Measurements from ENCODE around the gene IL17RC. TPM values are rescaled to one million over a fixed set of nuclear protein-coding genes. Genes with fewer than 3 reads are reported as not detected.
A peak's percentile ranks its signal among the peaks of the same experiment; 100 is the strongest.

Gene IL17RC
- total and polyA plus RNA-seq, 12 donors: 18.6 to 62.3 (median 28.4) TPM

DNA sequence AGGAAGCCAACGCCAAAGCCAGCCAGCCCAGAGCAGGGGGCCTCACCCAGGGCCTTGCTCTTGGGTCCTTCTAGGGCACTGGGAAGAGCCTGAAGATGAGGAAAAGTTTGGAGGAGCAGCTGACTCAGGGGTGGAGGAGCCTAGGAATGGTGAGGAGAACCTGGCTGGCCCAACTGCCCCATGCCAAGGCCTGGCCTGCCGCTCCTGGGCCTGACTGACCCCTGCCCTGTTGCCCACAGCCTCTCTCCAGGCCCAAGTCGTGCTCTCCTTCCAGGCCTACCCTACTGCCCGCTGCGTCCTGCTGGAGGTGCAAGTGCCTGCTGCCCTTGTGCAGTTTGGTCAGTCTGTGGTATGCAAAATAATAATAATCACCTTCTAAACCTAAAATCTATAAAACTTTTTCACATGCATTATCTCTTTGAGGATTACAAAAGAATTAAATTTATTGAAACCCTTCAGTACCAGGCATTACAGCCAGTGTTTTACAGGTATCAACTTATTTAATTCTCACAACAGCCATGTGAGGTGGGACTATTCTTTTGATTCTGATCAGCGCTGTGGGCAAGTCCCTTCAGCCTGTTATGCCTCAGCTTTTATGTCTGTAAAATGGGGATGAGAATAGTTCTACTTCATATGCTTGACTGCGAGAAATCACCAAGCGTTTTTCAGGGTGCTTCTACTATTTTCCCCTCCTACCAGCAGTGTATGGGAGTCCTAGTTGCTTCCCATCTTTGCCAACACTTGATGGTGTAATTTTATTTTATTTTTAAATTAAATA lies 1.6 kb downstream of the IL17RC start:
- Histone ChIP-seq H3K27ac (peak overlapping the region in 1 of 10 donors; percentile 91), H3K9me3 (no peaks in the 10 kb centered on the region), H3K4me1 (peaks cover 11 to 42% (median 30%) of the 10 kb centered on the region in 9 donors), H3K27me3 (no peaks in the 10 kb centered on the region), H3K36me3 (peaks cover 0 to 36% (median 4%) of the 10 kb centered on the region in 9 donors), H3K4me3 (peak overlapping the region in 2 of 10 donors; percentile 58 to 65)
- ATAC-seq (no peak), DNase-seq (no peak)
- 93 to 97% methylated on average over 8 of the region's 8 CpGs for WGBS, 2 donors
- intact Hi-C loops (cut with DNase I): loop anchor here in 3 of 10 donors (5.0 to 10.0 kb wide), 4 partner anchors 56 to 76 kb away; partner anchors contain the start of gene RPUSD3 (in 2 of the 3)
- TF ChIP-seq, protein P1, sequence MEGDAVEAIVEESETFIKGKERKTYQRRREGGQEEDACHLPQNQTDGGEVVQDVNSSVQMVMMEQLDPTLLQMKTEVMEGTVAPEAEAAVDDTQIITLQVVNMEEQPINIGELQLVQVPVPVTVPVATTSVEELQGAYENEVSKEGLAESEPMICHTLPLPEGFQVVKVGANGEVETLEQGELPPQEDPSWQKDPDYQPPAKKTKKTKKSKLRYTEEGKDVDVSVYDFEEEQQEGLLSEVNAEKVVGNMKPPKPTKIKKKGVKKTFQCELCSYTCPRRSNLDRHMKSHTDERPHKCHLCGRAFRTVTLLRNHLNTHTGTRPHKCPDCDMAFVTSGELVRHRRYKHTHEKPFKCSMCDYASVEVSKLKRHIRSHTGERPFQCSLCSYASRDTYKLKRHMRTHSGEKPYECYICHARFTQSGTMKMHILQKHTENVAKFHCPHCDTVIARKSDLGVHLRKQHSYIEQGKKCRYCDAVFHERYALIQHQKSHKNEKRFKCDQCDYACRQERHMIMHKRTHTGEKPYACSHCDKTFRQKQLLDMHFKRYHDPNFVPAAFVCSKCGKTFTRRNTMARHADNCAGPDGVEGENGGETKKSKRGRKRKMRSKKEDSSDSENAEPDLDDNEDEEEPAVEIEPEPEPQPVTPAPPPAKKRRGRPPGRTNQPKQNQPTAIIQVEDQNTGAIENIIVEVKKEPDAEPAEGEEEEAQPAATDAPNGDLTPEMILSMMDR (IDR thresholded peaks at IDR 0.05): no peak

DNA sequence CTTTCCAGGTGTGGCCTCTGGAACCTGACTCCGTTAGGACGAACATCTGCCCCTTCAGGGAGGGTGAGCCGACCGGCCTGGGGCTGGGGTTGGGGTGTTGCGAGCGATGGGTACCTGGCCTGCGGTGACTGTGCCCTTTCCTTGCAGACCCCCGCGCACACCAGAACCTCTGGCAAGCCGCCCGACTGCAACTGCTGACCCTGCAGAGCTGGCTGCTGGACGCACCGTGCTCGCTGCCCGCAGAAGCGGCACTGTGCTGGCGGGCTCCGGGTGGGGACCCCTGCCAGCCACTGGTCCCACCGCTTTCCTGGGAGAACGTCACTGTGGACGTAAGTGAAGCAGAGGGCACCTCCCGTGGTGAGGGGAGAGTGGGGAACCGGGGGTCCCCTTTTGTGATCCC lies 11.3 kb downstream of the IL17RC start:
- ATAC-seq (no peak), DNase-seq (no peak)
- peaks cover 0 to 74% (median 30%) of the 10 kb centered on the region in 9 donors for H3K36me3 ChIP-seq
- H3K4me3 ChIP-seq: no peak overlapping the region
- WGBS, 2 donors: 95 to 98% methylated on average over 23 of the region's 23 CpGs
- intact Hi-C loops (cut with DNase I): no loop called here
- H3K27me3 ChIP-seq: no peaks in the 10 kb centered on the region
- H3K9me3 ChIP-seq: no peaks in the 10 kb centered on the region
- peaks cover 0 to 14% (median 13%) of the 10 kb centered on the region in 9 donors for H3K4me1 ChIP-seq
- no peak overlapping the region for H3K27ac ChIP-seq
- TF ChIP-seq, protein P1 (IDR thresholded peaks at IDR 0.05): no peak

DNA sequence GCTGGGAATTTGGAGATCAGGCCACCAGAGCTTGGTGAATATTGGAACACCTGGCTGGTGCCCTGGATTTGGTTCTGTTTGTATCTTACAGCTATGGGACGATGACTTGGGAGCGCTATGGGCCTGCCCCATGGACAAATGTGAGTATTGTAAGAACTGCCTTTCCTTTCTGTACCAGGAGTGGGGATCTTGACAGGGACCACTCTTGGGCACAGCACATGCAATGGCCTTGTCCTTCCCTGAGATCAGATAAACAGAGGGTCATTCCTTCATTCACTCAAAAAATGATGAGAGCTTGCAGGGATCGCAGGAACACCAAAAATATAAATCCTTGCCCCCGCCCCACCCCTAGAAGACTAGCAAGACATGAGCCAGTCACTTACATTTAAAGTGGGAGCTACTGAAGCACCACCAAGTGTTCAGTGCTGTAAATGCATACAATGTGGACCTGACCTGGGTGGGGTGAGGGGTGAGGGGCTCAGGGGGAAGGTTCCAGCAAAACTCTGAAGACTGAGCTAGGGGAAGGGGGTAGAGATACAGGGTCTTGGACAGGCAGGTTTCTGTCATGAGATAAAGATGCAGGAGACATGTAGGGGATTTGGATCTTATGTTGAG lies 14.0 kb downstream of the IL17RC start:
- Histone ChIP-seq H3K4me3 (no peak overlapping the region), H3K27ac (no peak overlapping the region), H3K9me3 (no peaks in the 10 kb centered on the region), H3K36me3 (peaks cover 0 to 53% (median 13%) of the 10 kb centered on the region in 9 donors), H3K4me1 (peaks cover 7 to 34% (median 30%) of the 10 kb centered on the region in 9 donors), H3K27me3 (no peaks in the 10 kb centered on the region)
- 97 to 98% methylated on average over 4 of the region's 4 CpGs for WGBS, 2 donors
- ATAC-seq (no peak), DNase-seq (no peak)
- TF ChIP-seq, protein P1 (IDR thresholded peaks at IDR 0.05): peak in 2 of 9 donors; percentile 11 to 16
- intact Hi-C loops (cut with DNase I): loop anchor here in 4 of 10 donors (5.0 to 10.0 kb wide), 3 partner anchors 184 to 296 kb away; partner anchors contain the start of gene BRK1 (in 1 of the 4)

DNA sequence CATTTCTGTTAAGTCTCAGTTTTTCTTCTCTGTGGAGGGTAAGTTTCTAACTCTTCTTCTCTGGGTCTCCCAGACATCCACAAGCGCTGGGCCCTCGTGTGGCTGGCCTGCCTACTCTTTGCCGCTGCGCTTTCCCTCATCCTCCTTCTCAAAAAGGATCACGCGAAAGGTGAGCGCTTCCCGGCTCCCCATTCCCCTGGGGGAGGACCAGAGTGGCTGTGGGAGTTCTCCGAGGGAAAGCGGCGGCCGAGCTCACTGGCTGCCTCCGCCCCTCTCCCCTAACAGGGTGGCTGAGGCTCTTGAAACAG lies 15.6 kb downstream of the IL17RC start:
- 7 to 13% methylated on average over 13 of the region's 13 CpGs for WGBS, 2 donors
- peak overlapping the region; percentile 78 to 98 (median 96) for H3K27ac ChIP-seq
- intact Hi-C loops (cut with DNase I): loop anchor here in 5 of 10 donors (2.0 to 10.0 kb wide), 4 partner anchors 42 to 295 kb away; partner anchors contain the start of genes BRK1 (in 1 of the 5) and JAGN1 (in 1 of the 5)
- peaks cover 0 to 53% (median 10%) of the 10 kb centered on the region in 9 donors for H3K36me3 ChIP-seq
- TF ChIP-seq, protein P1 (IDR thresholded peaks at IDR 0.05): no peak
- no peak for ATAC-seq
- DNase-seq: no peak
- H3K4me3 ChIP-seq: peak overlapping the region; percentile 58 to 91 (median 76)
- no peaks in the 10 kb centered on the region for H3K27me3 ChIP-seq
- peaks cover 7 to 41% (median 30%) of the 10 kb centered on the region in 9 donors for H3K4me1 ChIP-seq
- H3K9me3 ChIP-seq: no peaks in the 10 kb centered on the region

Measured in heart right ventricle (tissue), 16 donors.